VCaP (cell line): ENCODE results near the gene PLCG2.
"Not testable (repeated sequence)": the region's sequence is repeated elsewhere in the genome, so short reads cannot be mapped to it uniquely, and the experiment has no call there.

Source experiments
- H3K27ac ChIP-seq: fragments of 450-650 bp; 2 replicates; pipeline ENCODE4 v1.5.1; 2017
- CTCF ChIP-seq: fragments of 450-650 bp; conservative IDR thresholded peaks from 2 replicates; pipeline ENCODE4 v1.5.1; 2017; ENCODE audit warnings: mild to moderate bottlenecking, moderate library complexity

The PLCG2 gene

DNA sequence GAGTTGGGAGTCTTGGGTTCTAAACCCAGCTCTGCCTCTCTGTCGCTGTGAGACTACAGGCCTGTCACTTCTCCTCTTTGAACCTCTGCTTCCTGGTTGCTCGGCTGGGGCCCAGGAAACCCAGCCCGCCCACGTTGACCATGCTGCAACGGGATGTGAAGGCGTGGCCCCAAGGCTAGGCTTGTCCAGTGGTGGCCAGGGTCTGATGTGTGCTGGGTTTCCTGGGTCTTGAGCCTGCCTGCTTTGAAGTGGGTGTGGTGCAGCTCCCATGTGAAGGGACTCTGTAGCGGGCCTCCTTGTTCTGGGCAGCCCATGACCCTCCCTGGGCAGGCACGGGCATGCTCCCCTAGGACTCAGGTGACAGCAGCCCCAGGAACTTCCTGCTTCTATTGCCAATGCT is 149.9 kb downstream of the PLCG2 start:
- no peak overlapping the region for H3K27ac ChIP-seq
- TF ChIP-seq CTCF, result no peak

DNA sequence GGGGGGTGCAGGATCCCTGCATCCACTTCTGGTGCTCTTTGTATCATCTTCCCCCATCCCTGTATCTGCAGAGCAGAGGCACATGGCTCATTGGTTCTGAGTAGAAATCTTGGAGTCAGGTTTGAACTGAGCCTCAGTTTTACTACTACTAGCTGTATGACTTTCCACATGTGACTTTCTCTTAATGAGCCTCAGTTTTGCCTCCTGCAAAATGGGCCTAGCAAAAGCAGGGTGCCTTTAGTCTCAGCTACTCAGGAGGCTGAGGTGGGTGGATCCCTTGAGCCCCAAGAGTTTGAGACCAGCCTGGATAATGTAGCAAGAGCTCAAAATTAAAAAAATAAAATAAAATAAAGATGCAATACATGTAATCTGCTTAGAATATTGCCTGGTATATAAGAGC is 150.8 kb downstream of the PLCG2 start:
- no peak overlapping the region for H3K27ac ChIP-seq
- TF ChIP-seq CTCF, result no peak

- H3K27ac ChIP-seq, result no peak overlapping the region
- no peak for TF ChIP-seq CTCF
Measured at GRCh38 chr16:81931927-81932326, 152.8 kb downstream of the PLCG2 start.

- H3K27ac ChIP-seq, result no peak overlapping the region
- TF ChIP-seq CTCF, result no peak
Measured at GRCh38 chr16:81932668-81933067, 153.6 kb downstream of the PLCG2 start.

DNA sequence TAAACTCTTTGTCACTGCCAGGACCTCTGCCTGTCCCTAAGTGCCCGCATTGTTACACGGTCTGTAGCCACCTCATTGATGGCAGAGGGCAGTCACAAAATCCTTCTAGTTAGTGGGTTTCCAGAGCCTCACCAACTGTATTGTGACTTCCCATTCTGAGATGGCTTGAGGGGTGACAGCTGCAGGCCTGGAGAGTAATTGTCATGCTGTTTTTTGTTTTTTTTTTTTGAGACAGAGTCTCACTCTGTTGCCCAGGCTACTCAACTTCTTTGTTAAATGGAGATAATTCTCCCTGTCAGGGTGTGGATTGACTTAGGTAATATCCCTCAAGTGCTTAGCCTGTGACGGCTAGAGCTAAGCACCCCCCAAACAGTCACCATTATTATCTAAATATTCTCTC is 154.3 kb downstream of the PLCG2 start:
- TF ChIP-seq CTCF, result no peak
- no peak overlapping the region for H3K27ac ChIP-seq

DNA sequence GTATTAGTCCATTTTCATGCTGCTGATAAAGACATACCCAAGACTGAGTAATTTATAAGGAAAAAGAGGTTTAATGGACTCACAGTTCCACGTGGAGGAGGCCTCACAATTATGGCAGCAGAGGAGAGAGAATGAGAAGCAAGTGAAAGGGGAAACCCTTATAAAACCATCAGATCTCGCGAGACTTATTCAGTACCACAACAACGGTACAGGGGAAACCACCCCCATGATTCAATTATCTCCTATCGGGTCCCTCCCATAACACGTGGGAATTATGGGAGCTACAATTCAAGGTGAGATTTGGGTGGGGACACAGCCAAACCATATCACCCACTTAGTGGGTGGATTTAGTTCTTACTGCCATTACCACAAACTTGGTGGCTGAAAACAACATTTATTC is 155.6 kb downstream of the PLCG2 start:
- H3K27ac ChIP-seq, result not testable (repeated sequence)

DNA sequence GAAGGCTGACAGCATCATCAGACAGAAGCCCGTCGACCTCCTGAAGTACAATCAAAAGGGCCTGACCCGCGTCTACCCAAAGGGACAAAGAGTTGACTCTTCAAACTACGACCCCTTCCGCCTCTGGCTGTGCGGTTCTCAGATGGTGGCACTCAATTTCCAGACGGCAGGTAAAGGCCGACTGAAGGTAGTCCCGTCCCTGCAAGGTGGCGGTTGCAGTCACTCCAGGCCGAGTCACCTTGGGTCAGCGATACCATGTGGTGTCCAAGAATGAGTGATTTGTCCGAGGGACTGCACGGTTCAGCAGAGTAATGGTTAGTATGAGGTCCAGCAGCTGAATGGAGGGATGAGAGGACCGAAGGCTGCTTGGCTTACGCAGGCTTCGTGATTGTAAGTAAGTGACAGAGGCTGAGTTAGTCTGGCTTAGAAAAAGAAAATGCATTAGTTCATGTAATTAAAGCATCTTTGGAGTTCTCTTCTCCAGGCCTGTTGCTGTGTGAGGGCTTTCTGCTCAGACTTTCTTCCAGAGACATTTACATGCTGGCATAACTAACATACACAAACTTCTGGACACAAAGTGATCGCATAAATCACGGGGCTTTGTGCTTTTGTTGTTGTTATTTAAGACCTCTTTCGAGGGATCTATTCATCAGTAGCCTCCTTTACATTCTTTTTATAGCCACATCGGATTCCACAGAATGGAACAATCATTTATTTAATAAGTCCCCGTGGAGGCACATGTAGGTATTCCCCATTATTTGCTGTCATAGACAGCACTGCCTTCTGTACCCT is 157.3 kb downstream of the PLCG2 start:
- H3K27ac ChIP-seq, result no peak overlapping the region
- no peak for TF ChIP-seq CTCF

GRCh38 chr16:81937305-81938038 is 158.4 kb downstream of the PLCG2 start:
- no peak overlapping the region for H3K27ac ChIP-seq
- no peak for TF ChIP-seq CTCF
